IMR-90 (cell line): ENCODE measurements around the gene SH2D5.

ENCODE experiments used
- POLR2A ChIP-seq: IDR thresholded peaks from 2 replicates; pipeline ENCODE4 v1.6.1; 2012; ENCODE audit warnings: mild to moderate bottlenecking, low read depth, low read length
- RAD21 ChIP-seq: IDR thresholded peaks from 2 replicates; pipeline ENCODE4 v1.6.1; 2012; ENCODE audit warnings: low read length, improper control_type of control experiment
- TF ChIP-seq, protein P1 (sequence below): conservative IDR thresholded peaks from 2 replicates; pipeline ENCODE4 v1.5.1; 2012; ENCODE audit warnings: mild to moderate bottlenecking, low read depth, low read length, improper control_type of control experiment
- TF ChIP-seq, protein P2 (sequence below): fragments of 150-350 bp; IDR thresholded peaks from 2 replicates; pipeline ENCODE4 v1.6.1; 2017; ENCODE audit warnings: mild to moderate bottlenecking, antibody characterized with exemption, low read length, low read depth

DNA sequence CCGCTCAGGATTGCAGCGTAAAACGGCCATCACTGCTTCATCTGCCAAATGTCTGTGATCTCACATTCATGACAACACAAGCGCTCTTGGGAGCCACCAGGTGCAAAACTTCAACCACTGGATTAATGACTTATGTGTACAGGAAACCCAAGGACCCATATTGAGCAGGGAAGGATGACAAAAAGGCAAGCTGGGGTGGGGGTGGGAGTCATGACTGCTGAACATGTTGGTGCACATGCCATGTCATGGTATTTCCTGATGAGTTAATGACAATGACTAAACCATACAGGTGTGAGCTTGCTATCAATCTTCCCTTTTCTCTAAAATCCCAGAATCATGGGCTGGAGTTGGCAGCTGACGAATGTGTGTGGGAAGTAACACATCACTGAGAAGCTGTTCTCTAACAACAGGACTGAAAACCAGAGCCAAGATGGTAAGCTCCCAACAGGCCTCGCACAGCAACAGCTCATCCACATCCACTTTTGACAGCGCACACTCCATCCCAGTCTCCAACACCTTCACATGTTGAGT lies 3.1 kb upstream of the SH2D5 start:
- TF ChIP-seq RAD21 (no peak), POLR2A (no peak)
- TF ChIP-seq, protein P1, sequence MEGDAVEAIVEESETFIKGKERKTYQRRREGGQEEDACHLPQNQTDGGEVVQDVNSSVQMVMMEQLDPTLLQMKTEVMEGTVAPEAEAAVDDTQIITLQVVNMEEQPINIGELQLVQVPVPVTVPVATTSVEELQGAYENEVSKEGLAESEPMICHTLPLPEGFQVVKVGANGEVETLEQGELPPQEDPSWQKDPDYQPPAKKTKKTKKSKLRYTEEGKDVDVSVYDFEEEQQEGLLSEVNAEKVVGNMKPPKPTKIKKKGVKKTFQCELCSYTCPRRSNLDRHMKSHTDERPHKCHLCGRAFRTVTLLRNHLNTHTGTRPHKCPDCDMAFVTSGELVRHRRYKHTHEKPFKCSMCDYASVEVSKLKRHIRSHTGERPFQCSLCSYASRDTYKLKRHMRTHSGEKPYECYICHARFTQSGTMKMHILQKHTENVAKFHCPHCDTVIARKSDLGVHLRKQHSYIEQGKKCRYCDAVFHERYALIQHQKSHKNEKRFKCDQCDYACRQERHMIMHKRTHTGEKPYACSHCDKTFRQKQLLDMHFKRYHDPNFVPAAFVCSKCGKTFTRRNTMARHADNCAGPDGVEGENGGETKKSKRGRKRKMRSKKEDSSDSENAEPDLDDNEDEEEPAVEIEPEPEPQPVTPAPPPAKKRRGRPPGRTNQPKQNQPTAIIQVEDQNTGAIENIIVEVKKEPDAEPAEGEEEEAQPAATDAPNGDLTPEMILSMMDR, result no peak
- TF ChIP-seq, protein P2, sequence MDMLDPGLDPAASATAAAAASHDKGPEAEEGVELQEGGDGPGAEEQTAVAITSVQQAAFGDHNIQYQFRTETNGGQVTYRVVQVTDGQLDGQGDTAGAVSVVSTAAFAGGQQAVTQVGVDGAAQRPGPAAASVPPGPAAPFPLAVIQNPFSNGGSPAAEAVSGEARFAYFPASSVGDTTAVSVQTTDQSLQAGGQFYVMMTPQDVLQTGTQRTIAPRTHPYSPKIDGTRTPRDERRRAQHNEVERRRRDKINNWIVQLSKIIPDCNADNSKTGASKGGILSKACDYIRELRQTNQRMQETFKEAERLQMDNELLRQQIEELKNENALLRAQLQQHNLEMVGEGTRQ, result no peak
